Stimulated activated CD8-positive, alpha-beta memory T cell treated with anti-CD3 and anti-CD28 coated beads, Interleukin-15, amount 100 ng/mL, for 24 hours (primary cell): ENCODE results near the gene TMEM94.
"Not testable (repeated sequence)": the region's sequence is repeated elsewhere in the genome, so short reads cannot be mapped to it uniquely, and the experiment has no call there.

Source experiments
- DNase-seq: peaks from one replicate; pipeline ENCODE4 v3.0.0-alpha.2; 2020; ENCODE audit warnings: low read depth

The TMEM94 gene

DNA sequence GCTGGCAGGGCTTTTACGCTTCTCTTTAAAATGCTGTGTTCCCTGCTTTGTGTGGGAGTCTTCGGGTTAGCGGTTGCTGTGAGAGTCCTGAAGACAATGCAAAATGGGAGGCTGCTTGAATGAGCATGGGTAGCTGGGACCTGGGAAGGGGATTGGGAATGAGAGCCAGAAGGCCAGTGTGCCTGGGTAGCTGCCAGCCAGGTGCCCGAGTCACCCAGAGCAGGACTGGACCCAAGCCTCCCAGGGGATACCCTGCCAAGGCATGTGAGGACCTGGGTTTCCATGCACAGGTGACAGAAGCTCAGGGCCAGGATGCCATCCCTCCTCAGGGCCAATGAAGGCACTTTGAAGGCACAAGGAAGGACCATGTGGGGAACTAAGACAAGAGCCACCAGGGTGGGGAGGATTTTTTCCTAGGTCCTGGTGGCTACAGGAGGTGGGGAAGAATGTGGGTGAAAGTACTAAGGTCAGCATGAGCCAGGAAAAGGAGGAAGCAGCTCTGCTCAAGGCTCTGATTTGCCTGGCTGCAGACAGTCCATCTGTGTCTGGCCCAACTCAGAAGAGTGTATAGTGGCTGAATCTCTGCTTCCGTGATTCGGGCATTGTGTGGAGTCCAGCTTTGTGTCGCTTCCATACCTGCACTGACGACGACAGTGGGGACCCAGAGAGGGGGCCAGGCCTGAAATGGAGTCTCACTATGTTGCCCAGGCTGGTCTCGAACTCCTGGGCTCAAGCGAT lies 20.5 kb downstream of the TMEM94 start:
- no peak for DNase-seq

DNA sequence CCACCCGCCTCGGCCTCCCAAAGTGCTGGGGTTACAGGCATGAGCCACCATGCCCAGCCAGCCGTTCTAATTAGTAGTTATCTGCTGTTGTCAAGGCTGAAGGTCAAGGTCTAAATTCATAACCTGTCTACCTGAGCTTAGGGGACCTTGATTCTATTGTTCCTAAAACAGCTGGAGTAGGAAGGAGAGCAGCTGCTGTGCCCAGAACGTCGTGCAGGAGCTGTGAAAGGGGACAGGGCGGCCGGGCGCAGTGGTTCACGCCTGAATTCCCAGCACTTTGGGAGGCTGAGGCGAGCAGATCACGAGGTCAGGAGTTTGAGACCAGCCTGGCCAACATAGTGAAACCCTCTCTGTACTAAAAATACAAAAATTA lies 21.0 kb downstream of the TMEM94 start:
- DNase-seq = not testable (repeated sequence)

DNA sequence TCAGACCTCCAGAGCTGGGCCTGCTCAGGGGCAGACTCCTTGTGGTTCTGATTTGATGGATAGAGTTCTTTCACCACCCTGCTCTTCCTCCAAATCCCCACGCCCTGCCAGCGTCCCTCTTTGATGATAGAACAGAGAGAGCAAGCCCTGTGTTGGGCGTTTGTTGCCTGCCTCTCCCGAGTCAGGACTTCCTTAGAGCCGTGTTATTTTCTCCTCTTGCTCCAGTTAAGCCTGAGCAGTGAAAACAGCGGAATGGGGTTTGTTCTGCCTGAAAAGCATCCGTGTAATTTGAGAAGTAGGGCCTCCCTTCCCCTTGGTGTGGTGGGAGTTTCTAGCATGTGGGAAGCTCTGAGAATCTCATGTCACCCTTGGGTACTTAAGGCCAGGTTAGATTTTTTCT lies 22.1 kb downstream of the TMEM94 start:
- DNase-seq = no peak

DNA sequence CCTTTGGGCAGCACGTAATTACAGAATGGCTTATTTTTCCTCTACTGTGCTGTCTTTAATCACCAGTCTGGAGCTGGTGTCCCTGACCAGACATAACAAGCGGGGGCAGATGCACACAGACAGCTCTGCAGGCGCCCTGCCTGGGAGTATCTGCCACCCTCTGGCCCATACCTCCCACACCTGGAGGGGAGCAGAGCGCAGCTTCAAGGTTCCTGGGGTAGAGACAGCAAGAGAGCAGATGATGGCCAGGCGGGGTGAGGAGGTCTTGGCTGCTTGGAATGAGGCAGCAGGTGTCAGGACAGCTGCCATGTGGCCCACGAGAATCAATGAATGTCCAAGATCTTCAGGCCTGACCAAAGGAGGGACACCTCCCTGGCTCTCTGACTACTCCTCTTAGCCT lies 23.8 kb downstream of the TMEM94 start:
- no peak for DNase-seq

DNA sequence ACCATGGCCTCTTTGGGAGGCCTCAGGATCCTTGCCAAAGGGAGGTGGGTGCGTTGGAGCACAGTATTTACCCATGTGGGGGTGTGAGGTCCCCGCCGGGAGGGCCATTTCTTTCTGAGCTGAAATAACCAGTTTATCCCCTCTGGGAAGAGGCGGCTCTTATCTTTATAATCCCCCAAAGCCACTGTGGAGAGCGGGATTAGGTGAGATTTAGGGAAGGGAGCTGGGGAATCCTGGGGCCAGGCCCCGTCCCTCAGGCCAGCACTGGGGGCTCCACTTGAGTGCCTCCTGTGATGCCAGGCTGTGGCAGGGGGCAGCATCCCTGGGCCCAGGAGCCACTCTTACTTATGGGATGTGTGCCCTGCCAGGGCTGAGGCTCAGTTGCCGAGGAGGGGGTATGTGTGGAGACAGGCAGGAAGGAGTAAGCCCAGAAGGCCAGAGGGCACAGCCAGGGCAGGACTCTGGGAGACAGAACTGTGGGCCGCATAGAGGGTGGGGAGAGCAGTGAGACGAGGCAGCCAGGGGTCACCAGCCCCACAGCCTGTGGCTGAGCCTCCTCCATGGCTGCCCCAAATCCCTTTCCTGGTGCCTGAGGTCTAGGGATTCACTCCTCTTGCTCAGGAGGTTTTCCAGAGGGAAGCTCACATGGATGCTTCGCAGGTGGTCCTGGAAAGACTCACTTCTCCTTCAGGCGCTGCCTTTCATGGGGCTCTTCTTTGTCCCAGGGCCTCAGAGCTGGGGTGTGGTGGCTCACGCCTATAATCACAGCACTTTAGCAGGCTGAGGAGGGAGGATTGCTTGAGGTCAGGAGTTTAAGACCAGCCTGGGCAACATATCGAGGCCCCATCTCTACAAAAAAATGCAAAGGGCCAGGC lies 25.0 kb downstream of the TMEM94 start:
- DNase-seq = no peak

DNA sequence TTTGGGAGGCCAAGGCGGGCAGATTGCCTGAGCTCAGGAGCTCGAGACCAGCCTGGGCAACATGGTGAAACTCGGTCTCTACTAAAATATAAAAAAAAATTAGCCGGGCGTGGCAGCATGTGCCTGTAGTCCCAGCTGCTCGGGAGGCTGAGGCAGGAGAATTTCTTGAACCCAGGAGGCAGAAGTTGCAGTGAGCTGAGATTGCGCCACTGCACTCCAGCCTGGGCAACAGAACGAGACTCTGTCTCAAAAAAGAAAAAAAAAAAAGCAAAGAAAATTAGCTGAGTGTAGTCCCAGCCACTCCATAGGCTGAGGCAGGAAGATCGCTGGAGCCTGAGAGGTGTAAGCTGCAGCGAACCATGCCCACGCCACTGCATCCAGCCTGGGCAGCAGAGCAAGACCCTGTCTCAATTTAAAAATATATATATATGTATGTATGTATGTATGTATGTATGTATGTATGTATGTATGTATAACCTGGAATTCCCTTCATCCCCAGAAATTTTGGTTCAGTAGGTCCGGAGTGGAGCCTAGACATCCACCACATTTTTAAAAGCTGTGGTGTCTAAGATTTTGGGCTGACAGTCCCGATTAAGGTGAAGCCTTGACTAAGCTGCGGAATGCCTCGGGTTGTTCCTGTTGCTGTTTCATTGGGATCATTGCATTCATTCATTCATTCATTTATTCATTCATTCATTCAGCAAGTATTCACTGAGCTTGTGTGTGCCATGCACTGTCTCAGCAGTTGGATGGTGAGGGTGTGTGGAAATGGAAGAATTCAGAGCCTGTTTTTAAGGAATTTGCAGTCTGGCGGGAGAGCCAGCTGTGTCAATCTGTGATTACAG lies 25.9 kb downstream of the TMEM94 start:
- DNase-seq = no peak

DNA sequence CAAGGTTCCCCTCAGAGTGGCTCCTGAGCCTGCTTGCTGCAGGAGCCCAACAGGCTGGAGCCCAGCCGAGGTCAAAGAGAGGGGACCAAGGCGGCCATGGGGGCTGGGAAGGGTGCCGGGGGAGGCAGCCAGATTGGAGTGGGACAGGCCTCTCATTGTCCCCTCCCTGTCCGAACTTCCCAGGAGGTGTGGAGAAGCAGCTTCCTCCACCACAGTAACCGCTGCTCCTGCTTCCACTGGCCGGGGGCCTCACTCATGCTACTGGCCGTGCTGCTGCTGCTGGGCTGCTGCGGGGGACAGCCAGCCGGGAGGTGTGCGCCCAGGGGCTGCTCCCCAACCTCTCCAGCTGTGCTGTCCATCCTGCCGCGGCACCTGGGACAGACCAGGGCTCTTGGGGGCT lies 29.3 kb downstream of the TMEM94 start:
- DNase-seq = no peak

DNA sequence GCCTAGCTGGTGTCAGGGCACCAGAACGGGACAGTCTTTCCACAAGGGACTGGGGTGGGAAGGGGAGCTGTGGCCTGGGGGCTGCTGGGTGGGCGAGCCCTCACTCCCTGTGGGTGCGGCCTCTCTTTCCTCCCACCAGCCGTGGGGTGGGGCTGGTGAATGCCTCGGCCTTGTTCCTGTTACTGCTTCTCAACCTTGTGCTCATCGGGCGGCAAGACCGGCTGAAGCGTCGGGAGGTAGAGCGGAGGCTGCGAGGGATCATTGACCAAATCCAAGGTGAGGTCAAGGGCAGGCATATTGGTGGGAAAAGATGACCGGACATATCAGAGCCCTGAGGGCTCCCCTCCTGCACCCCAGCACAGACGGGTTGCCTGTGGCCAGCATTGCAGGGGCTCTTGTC lies 29.7 kb downstream of the TMEM94 start:
- DNase-seq = no peak

DNA sequence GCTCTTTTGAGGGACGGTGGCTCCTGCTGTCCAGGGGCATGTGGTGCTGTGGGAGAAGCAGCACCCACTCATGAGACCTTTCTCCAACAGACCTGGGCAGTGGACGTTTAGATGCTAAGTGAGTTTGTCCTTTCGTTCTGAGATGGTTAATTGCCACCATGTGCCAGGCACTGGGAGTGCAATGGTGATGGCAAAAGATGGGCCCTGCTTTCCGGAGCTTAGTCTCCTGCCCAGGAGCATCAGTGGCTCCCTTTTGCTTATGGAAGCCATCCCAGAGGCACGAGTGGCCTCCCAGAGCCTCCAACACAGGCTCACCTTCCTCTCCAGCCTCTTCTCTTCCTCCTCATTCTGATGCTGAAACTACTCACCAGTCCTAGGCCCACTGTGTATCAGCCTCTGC lies 30.5 kb downstream of the TMEM94 start:
- DNase-seq = no peak

DNA sequence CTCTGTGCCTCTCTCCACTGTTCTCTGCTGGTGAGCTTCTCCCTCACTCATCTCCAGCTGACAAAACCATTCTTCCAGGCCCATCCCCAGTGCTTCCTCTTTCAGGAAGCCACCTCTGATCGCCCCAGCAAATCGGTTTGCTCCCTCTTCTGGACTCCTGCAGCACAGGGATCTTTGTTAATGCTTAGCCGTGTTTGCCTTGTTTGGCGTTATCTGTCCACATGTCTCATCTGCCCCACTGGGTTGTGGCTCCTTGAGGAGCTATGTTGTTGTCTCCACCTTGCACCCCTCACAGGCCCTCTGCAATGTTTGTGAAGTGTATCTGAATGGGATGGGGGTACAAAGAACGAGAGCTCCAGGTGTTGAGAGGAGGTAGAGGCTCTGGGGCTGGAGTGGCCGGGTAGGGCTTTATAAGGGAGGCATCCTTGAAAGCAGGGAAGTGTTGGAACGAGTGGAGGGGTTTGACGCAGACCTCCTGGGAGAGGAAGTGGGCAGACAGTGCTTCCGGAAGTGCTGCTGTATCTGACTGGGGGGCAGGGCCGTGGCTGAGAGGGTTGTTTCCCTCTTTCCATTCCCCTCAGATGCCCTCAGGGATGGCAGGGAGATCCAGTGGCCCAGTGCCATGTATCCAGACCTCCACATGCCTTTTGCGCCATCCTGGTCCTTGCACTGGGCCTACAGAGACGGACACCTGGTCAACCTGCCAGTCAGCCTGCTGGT lies 31.1 kb downstream of the TMEM94 start:
- DNase-seq = no peak

DNA sequence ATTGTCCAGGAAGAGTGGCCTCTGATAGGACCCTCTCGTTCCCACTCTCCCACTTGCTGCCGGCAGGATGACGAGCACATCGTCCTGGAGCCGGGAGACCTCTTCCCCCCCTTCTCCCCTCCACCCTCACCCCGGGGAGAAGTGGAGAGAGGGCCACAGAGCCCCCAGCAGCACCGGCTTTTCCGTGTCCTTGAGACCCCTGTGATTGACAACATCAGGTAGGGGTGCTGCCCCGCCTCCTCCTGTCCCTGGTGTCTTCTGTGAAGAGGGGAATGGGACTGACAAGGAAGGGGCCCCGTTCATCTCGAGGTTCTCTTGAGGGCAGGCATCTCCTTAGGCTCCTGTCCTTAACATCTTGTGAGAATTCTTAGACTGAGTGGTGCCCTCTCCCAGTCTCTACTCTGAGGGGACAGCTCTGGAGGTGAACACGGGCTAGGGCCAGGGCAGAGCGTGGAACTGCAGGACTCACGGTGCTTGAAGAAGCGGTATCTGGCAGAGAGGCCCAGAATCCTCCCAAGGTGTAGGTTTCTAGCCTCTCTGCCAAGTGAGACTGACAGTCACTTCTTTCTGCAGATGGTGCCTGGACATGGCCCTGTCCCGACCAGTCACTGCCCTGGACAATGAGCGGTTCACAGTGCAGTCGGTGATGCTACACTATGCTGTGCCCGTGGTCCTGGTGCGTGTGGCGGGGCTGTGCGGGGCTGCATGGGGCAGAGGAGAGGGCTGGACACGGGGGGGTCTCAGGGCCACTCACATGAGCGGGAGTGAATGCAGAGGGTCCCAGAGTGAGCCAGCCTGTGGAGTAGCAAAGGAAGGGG lies 32.5 kb downstream of the TMEM94 start:
- DNase-seq = no peak

DNA sequence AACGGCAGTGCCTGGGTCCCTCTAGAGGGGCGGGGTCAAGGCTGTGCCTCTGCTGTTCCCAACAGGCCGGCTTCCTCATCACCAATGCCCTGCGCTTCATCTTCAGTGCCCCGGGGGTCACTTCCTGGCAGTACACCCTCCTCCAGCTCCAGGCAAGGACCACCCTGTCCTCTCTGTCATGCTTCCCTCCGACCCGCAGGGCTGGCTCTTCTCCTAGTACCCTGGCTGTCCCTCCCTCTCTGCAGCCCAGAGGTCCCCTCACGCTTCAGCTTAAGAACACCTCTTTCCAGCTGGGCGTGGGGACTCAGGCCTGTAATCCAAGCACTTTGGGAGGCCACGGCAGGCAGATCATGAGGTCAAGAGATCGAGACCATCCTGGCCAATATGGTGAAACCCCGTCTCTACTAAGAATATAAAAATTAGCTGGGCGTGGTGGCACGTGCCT lies 33.1 kb downstream of the TMEM94 start:
- no peak for DNase-seq

DNA sequence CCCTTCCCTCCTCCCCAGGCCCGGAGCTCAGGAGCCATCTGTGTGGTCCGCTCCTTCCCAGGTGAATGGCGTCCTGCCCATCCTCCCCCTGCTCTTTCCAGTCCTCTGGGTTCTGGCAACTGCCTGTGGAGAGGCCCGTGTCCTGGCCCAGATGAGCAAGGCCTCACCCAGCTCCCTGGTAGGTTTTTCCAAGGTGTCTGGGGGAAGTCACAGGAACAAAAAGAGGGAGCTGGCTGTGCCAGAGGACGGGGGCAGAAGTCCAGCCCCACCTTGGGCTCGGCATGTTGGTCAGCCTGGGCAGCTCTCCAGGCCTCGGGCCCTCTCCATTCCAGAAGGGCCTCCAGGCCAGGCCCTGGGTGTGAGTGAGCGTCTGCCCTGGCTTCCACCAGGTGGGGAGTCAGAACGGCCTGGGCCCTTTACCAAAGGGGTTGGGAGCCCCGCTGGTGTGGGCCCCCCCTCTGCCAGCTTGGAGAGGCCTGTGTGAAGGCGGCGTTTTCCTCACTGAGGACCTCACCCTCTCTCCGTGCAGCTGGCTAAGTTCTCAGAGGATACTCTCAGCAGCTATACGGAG lies 33.8 kb downstream of the TMEM94 start:
- DNase-seq = no peak

DNA sequence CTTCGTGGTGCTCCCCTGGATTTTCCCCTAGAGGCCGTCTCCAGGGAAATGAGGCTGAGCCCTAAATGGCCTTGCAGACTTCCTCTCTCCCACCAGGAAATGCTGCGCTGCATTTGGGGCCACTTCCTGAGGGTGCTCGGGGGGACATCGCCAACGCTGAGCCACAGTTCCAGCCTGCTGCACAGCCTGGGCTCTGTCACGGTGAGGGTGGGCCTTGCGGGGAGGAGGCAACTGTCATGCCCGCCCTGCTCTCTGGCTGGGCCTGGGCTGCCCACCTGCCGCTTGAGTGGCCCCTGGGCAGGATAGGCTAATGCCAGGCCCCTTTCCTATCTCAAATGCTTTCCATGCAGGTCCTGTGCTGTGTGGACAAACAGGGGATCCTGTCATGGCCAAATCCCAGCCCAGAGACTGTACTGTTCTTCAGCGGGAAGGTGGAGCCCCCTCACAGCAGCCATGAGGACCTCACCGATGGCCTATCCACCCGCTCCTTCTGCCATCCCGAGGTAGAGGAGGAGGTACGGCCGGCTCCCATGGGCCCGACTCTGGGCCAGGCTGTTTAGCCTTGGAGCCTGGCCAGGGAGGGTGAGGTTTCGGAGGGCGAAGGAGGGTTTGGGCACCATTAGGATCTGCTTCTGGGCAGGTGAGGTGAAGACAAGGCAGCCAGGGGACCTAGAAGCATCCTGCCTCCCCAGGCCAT lies 34.7 kb downstream of the TMEM94 start:
- no peak for DNase-seq

DNA sequence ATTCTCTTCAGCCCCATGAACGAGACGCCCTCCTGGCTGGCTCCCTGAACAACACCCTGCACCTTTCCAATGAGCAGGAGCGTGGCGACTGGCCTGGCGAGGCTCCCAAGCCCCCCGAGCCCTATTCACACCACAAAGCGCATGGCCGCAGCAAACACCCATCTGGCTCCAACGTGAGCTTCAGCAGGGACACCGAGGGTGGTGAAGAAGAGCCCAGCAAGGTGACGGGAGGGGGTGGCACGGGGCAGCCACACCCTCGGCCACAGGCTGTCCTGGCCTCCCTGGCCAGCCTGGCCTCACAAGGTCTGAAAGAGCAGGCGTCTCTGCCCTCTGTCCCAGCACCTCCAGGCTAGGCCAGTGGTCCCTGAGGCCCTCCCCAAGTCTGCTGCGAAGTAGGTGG lies 35.2 kb downstream of the TMEM94 start:
- DNase-seq = no peak

DNA sequence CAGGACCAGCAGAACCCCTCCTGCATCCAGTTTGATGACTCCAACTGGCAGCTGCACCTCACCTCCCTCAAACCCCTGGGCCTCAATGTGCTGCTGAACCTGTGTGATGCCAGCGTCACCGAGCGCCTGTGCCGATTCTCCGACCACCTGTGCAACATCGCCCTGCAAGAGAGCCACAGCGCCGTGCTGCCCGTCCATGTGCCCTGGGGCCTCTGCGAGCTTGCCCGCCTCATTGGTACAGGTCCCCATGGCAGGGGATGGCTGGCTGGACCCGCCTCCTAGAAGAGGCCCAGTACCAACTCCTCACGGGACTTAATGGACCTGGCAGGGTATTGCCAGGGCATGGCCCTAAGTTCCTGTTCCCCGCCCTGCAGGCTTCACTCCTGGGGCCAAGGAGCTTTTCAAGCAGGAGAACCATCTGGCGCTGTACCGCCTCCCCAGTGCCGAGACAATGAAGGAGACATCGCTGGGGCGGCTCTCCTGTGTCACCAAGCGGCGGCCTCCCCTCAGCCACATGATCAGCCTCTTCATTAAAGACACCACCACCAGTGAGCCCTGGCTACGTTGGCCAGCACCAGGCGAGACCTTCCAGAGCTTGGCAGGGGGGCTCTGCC lies 36.2 kb downstream of the TMEM94 start:
- no peak for DNase-seq

DNA sequence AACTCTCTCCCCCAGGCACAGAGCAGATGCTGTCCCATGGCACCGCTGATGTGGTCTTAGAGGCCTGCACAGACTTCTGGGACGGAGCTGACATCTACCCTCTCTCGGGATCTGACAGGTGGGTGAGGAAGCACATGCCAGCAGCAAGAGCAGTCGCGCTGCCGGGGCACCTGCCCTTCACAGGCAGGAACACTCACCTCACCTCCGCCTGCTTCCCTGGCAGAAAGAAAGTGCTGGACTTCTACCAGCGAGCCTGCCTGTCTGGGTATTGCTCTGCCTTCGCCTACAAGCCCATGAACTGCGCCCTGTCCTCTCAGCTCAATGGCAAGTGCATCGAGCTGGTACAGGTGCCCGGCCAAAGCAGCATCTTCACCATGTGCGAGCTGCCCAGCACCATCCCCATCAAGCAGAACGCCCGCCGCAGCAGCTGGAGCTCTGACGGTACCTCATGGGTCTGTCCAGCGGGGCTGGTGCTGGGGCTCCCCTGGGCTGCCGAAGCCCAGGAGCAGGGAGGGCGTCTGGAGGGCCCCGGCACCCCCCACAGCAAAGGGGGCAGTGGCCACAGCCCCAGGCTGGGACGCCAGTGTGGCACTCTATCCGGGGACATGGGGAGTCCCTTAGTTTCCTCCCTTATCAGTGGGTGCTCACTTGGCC lies 37.2 kb downstream of the TMEM94 start:
- DNase-seq = no peak

DNA sequence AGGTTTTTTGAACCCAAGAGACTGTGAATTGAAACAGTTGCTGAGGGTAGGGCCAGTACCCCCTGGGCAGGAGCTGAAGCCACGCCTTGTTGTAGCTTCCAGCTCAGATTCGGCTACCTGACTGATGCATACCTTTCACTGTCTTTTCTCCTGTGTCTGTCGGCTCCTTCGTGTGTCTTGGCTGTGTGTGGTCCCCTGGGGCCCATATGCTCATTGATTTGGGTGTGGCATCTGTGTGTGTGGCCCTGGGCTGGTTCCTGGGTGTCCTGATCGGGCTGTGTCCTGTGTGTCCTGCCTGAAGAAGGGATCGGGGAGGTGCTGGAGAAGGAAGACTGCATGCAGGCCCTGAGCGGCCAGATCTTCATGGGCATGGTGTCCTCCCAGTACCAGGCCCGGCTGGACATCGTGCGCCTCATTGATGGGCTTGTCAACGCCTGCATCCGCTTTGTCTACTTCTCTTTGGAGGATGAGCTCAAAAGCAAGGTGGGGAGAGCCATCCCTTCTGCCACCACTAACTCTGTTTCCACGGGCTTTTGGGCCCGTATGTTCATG lies 38.0 kb downstream of the TMEM94 start:
- no peak for DNase-seq

DNA sequence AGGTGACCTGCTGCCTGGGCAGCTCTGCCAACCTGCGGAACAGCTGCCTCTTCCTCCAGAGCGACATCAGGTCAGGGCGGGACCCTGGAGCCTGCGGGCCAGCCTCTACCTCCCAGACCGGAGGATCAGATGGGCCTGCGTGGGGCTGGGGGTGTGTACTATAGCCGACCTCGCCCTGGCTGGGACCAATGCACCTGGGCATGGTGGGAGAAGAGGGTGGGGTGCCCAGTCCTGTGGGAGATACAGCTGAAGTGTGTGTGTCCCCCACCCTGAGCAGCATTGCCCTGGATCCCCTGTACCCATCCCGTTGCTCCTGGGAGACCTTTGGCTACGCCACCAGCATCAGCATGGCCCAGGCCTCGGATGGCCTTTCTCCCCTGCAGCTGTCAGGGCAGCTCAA lies 39.6 kb downstream of the TMEM94 start:
- DNase-seq = no peak
